Measurements from ENCODE around the gene AGER.

DNA sequence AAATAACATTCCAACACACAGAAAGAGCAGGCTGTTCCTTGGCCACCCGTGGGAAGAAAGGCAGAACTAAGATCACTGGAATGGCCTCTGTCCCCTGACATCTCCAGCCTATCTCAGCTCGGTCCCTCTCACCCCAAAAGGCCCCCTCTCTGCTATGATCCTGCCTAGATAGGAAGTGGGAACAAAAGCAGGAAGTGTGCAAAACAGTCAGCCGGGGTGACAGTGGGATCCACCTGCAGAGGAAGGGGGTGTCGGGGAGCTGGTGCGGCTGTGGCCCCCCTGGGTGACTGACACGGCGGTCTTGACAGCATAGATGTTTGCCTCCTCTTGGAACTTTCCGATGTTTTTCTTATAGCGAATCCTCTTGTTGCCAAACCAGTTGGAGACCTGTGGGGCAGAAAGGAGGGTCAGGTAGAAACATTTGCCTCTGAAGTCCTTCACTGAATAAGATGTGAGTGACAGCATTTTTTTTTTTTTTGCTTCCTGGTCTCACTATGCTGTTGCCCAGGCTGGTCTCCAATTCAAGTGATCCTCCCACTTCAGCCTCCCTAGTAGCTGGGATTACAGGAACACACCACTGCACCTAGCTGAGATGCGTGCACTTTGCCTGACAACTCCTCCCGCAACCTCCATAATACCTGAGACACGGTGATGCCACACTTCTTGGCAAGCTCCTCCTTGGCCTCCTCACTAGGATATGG is 3.1 kb upstream of the AGER start:
- TF ChIP-seq, protein P1, sequence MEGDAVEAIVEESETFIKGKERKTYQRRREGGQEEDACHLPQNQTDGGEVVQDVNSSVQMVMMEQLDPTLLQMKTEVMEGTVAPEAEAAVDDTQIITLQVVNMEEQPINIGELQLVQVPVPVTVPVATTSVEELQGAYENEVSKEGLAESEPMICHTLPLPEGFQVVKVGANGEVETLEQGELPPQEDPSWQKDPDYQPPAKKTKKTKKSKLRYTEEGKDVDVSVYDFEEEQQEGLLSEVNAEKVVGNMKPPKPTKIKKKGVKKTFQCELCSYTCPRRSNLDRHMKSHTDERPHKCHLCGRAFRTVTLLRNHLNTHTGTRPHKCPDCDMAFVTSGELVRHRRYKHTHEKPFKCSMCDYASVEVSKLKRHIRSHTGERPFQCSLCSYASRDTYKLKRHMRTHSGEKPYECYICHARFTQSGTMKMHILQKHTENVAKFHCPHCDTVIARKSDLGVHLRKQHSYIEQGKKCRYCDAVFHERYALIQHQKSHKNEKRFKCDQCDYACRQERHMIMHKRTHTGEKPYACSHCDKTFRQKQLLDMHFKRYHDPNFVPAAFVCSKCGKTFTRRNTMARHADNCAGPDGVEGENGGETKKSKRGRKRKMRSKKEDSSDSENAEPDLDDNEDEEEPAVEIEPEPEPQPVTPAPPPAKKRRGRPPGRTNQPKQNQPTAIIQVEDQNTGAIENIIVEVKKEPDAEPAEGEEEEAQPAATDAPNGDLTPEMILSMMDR (IDR thresholded peaks at IDR 0.05; ENCODE audit: insufficient read depth, low read length, poor library complexity, severe bottlenecking), result no peak
- no peak for TF ChIP-seq EZH2phosphoT487 (conservative IDR thresholded peaks at IDR 0.05; ENCODE audit: low read length)

All from SU-DHL-6 (cell line).